HTERT RPE-1 (cell line): ENCODE measurements around the gene C16orf74.

Experiments used
- in situ Hi-C: fragments of 300-500 bp; cut with MboI; formaldehyde crosslinking; loops from 4 replicates; pipeline ENCODE4 v1.14.3; 2020; ENCODE audit warnings: low sequenced_read_pairs

The C16orf74 gene

GRCh38 chr16:85751698-85752501 is 1.0 kb upstream of the C16orf74 start:
- in situ Hi-C loops = no loop called here

GRCh38 chr16:85750146-85750826 is 610 bp downstream of the C16orf74 start:
- in situ Hi-C loops = no loop called here

DNA sequence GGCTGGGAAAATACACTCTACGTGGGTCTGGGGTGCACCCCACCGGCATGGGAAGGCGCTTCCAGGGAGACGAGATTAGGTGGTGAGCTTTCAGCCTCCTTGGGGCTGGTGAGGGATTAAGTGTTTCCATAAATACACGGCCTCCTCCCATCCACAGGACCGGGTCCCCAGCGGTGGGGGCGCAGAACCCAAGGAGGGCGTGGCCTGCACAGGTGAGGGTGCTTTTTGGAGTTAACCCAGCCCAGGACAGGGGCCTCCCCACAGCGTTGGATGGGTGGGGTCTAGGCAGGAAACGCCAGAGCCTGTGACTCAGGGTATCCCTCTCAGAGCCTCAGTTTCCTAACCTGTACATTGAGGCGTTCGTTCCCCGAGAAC is 1.1 kb downstream of the C16orf74 start:
- in situ Hi-C loops = no loop called here

DNA sequence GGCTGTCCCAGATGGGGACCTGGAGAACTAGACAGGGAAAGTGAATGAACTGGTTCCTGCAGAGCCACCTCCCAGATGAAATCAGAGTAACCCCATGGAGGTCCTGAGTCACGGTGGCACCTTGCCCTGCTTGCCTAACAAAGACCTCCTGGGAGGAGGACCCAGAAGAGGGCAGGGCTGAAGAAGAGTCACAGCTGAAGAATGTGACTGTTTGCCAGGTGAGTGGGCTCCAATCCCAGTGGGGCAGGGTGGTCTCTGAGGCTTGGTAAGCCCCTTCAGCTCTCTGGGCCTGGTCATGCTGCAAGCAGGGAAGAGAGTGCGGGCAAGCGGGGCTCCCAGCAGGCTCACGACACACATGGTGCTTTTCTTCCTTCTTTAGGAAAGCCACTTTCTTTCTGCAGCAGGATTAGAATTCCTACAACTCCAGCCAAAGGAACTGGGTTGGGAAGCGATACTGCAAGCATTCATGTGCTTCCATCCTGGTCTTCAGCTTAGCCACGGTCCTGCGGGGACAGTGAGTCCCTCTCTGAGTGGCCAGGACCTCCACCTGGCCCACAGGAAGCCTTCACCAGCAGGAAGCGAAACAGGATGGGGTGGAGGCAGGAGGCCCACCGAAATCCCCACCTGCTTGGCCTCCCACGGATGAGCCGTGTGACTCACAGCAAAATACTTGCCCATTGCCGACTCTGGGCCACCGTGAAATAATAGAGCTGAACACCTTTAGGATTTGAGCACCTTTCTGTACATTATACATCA is 4.3 kb downstream of the C16orf74 start:
- in situ Hi-C loops = no loop called here

GRCh38 chr16:85738923-85739715 is 11.8 kb downstream of the C16orf74 start:
- in situ Hi-C loops = no loop called here

- in situ Hi-C loops = no loop called here
Measured at GRCh38 chr16:85736921-85737320, 14.0 kb downstream of the C16orf74 start.

- in situ Hi-C loops = no loop called here
Measured at GRCh38 chr16:85735946-85736345, 14.9 kb downstream of the C16orf74 start.

DNA sequence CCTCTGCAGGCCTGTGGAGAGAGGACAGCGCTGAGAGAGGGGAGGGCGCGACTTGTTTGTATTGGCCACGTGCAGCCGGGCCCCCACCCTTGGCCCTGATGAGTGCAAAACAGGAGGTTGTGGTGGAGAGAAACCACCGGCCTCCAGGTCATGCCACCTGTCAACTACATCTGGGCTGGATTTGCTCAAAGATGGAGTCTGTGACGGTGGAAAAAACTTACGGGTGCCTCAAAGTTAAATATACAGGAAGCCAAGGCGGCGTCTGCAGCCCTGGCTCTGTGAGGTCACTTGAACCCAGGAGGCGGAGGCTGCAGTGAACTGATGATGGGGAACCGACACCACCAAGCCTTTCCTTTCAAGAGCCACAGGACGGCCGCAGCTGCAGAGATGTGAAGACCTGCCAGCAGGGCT is 15.7 kb downstream of the C16orf74 start:
- in situ Hi-C loops = no loop called here

DNA sequence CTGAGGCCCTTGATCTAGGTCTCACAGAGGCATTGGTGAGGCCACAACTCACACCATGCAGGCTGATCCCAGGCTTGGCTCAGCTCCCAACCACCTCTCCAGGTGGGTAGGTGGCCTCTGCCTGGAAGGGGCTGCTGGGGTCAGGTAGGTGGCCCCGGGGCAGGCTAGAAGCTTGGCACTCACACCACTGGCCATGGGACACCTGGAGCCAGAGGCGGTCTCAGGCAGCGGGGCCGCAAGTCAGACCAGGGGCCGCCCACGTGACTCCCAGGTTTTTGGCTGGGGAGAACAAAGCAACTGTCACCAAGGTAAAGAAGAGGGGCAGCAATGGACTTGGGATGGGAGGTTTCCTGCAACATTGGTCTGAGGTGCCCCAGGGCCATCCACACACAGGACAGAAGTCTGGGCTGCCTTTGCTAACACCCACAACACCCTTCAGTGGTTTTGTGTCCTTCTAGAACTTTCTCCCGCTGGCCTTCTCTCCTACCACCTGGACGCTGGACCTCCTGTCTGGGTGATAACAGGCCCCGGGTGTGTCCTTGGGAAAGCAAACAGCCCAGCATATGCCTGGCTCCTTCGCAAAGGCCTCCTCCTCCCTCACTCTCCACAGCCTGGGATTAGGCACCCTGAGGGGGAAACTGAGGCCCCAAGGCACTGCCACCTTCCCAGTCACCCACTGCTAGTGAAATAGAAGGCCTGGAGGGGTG is 16.4 kb downstream of the C16orf74 start:
- in situ Hi-C loops = no loop called here

DNA sequence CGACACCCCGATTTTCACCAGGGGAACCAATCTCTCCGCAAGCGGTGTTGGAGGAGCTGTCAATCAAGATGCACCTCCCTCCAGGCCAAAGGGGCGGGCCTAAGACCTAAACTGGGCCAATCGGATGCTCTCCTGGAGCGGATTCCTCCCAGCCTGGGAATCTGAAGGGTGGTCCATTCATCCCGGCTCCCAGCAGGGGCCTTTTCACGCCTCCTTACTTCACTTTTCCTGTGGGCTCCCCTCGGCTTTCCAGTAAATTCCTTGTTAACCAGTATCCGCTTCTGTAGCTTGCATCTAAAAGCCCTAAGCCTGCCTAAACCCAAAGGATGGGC is 17.1 kb downstream of the C16orf74 start:
- in situ Hi-C loops = no loop called here

- in situ Hi-C loops = no loop called here
Measured at GRCh38 chr16:85733155-85733838, 17.6 kb downstream of the C16orf74 start.

GRCh38 chr16:85731179-85731578 is 19.7 kb downstream of the C16orf74 start:
- in situ Hi-C loops = no loop called here

DNA sequence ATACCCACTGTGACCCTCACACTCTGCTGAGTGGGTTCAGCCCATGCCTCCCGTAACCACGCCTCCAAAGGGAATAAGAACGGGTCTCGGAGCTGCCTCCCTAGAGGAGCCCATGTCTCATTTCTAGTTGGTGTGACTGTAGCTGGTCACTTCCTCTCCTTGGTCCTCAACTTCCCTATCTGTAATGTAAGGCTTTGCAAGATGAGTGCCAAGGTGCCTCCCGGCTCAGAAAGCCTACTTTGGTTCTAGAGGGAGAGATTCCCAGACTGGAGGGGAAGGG is 20.8 kb downstream of the C16orf74 start:
- in situ Hi-C loops = no loop called here

DNA sequence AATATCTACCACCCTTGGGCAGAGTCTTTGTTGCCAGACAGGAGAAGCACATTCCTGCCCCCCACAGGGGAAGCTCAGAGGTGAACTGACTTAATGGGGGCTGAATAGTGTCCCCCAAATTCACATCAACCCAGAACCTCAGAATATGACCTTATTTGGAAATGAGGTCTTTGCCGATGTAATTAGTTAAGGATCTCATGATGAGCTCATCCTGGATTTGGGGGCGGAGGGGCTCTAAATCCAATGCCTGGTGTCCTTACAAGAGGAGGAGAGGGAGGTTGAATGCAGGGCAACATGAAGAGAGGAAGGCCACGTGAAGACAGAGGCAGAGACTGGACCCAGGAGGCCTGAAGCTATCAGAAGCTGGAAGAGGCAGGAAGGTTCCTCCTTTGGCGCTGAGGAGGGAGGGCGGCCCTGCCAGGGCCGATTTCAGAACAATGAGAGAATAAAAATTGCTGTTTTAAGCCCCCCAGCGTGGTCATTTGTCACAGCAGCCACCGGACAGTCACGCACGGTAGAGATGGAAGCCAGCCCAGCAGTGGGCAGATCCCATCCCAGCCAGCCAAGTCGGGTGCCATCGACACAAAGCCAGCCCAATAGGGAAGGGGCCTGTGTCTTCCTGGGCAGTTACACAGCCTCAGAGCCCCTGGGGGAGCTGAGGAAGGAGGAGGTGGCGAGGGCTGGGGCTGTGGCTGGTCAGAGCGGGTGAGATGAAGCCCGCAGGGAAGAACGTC is 21.3 kb downstream of the C16orf74 start:
- in situ Hi-C loops = no loop called here

- in situ Hi-C loops = no loop called here
Measured at GRCh38 chr16:85728879-85729278, 22.0 kb downstream of the C16orf74 start.

DNA sequence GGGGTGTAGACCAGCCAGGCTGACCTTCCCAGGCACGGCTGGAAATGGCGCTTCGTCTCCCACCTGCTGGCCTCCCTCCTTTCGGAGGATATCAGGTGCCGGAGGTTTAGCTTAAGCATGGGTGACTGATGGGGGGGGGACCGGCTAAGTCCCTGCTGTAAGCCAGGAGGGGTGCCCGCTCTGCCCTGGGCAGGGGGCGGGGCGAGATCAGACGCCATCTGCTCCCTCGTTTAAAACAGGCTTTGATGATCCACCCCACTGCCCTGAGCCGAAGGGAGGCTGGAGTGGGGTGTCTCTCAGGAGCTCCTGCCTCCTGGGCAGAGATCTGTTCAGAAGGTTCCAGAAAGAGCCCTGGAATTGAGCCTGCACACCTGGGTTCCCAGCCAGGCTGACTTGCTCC is 26.0 kb downstream of the C16orf74 start:
- in situ Hi-C loops = no loop called here

GRCh38 chr16:85724126-85724879 is 26.6 kb downstream of the C16orf74 start:
- in situ Hi-C loops = no loop called here

GRCh38 chr16:85722128-85722893 is 28.6 kb downstream of the C16orf74 start:
- in situ Hi-C loops = no loop called here
